Psoas muscle (tissue), 8 donors: ENCODE measurements around the gene UVSSA. TPM values are rescaled to one million over a fixed set of nuclear protein-coding genes. Genes with fewer than 3 reads are reported as not detected.

Experiments used
- ATAC-seq, 4 donors: fragments of 200-7000 bp; cut with Tn5 transposase; one replicate each; pipeline ENCODE4 v1.9.1; 2020; ENCODE audit warnings: moderate library complexity in 3 of 4, mild to moderate bottlenecking in 2 of 4
- DNase-seq, 2 donors: peaks; one replicate each; pipeline ENCODE4 v3.0.0-alpha.2; 2020
- H3K27ac ChIP-seq: fragments of 200-600 bp; one replicate; pipeline ENCODE4 v1.8.0; 2022
- H3K27me3 ChIP-seq, 3 donors: fragments of 200-600 bp in 1 of 3; one replicate each; pipeline versions ENCODE4 v1.6.1 to v1.8.0; 2013 to 2022; ENCODE audit warnings: low read length in 2 of 3, mild to moderate bottlenecking in 2 of 3, moderate library complexity in 1 of 3; ENCODE audit not compliant: insufficient read depth in 3 of 3
- H3K36me3 ChIP-seq, 2 donors: fragments of 200-600 bp in 1 of 2; one replicate each; pipeline versions ENCODE4 v1.6.1 to v1.8.0; 2013 to 2022; ENCODE audit warnings: low read depth in 1 of 2, mild to moderate bottlenecking in 1 of 2, moderate library complexity in 1 of 2; ENCODE audit not compliant: insufficient read depth in 1 of 2
- H3K4me1 ChIP-seq: fragments of 200-600 bp; one replicate; pipeline ENCODE4 v1.8.0; 2022
- H3K4me3 ChIP-seq: fragments of 200-600 bp; one replicate; pipeline ENCODE4 v1.8.0; 2022; ENCODE audit warnings: mild to moderate bottlenecking
- H3K9me3 ChIP-seq: fragments of 200-600 bp; one replicate; pipeline ENCODE4 v1.8.0; 2022
- WGBS, 3 donors: extraction: QIAGEN DNeasy Blood & Tissue Kit; methylation state at CpG; one replicate each; pipeline versions ENCODE4 v1.1.6 to v1.1.7; 2013; 5-methylcytosine and 5-hydroxymethylcytosine counted together
- intact Hi-C, 2 donors: fragments of 100-400 bp; cut with DNase I; formaldehyde crosslinking; loops; one replicate each; pipeline versions ENCODE4 v1.11.0 to v1.14.2; 2022
- polyA plus RNA-seq, 3 donors: library from polyadenylated mRNA; stranded (reverse); fragments of 200-250 nt; gene quantifications; one replicate each; pipeline ENCODE4 v1.2.3, GENCODE V29; 2013
- total RNA-seq, 4 donors: library from RNA; stranded (reverse); fragmentation: NEBNext Ultra II Directional in 2 of 4; extraction: Animal tissue kit (Norgen Biotek cat#: 25700) in 2 of 4; gene quantifications; one replicate each; pipeline versions ENCODE4 v1.2.1 to v1.2.4, GENCODE V29; 2021 to 2023
- TF ChIP-seq, protein P1 (sequence below): fragments of 200-600 bp; IDR thresholded peaks from one replicate; pipeline ENCODE4 v1.8.0; 2022; ENCODE audit warnings: antibody characterized with exemption
- donor health status: healthy with polysubstance abuse.
- donor health status: DM: no; HTN: no; CAD: no; lungs with moderate emphysema.
- donor health status: Bipolar disorder and iron deficiency.
- donor health status: healthy.
- donor health status: DM: yes; HTN: yes; CAD: no.
- donor health status: DM: no; HTN: no; CAD: no.
- donor health status: DM: no; HTN: no; CAD: no.
- donor health status: DM: yes; HTN: yes; CAD: no.

The UVSSA gene
- total and polyA plus RNA-seq, 7 donors: 1.9 to 9.4 (median 7.7) TPM

GRCh38 chr4:1409079-1409478, 62.1 kb downstream of the UVSSA start:
- Histone ChIP-seq H3K36me3 (no peaks in the 10 kb centered on the region), H3K4me1 (peaks cover 12% of the 10 kb centered on the region), H3K27me3 (peaks cover 5 to 96% (median 33%) of the 10 kb centered on the region in 3 donors), H3K9me3 (no peaks in the 10 kb centered on the region), H3K27ac (no peak overlapping the region), H3K4me3 (no peak overlapping the region)
- 25 to 33% (median 26%) methylated on average over 14 of the region's 14 CpGs for WGBS, 3 donors
- DNase-seq (no peak), ATAC-seq (no peak)
- TF ChIP-seq, protein P1, sequence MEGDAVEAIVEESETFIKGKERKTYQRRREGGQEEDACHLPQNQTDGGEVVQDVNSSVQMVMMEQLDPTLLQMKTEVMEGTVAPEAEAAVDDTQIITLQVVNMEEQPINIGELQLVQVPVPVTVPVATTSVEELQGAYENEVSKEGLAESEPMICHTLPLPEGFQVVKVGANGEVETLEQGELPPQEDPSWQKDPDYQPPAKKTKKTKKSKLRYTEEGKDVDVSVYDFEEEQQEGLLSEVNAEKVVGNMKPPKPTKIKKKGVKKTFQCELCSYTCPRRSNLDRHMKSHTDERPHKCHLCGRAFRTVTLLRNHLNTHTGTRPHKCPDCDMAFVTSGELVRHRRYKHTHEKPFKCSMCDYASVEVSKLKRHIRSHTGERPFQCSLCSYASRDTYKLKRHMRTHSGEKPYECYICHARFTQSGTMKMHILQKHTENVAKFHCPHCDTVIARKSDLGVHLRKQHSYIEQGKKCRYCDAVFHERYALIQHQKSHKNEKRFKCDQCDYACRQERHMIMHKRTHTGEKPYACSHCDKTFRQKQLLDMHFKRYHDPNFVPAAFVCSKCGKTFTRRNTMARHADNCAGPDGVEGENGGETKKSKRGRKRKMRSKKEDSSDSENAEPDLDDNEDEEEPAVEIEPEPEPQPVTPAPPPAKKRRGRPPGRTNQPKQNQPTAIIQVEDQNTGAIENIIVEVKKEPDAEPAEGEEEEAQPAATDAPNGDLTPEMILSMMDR: no peak
- intact Hi-C loops: no loop called here

DNA sequence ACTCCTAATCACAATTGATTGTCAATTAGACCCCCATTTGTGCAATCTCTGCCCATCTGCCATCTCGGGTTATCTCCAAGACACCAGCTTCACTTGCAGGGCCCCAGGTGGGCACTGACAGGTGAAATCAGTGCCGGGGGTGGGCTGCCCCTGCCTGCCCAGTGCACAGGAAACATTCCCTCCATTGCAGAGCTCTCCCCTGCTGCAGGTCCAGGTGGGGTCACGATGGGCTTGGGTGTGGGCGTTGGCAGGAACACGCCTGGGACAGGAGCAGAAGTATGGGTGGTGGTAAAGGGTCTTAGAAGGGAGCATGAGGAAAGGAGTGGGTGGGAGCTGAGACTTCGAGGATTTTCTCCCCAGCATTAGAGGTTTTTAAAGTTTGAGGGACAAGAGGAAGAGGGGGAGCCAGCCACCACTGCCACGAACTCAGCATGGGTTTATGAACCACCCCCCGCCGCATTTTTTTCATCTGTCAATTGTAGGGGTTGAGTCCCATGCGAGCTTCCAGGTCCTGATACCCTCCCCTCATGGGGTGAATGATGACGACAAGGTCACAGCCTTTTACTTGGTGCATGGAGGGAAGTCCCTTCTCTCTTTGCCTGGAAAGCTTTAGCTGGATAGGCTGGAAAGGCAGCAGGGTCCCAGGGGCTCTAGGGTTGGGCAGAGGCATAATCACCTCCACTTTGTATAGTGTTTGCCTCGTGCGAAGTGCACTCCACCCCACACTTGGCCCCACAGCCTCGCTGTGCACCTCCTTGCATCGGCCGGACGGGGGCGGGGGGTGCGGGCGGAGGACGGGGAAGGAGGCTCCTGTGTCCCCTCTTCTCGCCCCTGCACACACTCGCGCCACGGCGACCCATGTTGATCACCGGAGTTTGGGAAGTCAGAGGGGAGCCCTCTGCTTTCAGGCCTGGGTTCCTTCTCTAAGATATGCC, 62.8 kb downstream of the UVSSA start:
- WGBS, 3 donors: 39 to 44% (median 41%) methylated on average over 23 to 27 of the region's 27 CpGs

DNA sequence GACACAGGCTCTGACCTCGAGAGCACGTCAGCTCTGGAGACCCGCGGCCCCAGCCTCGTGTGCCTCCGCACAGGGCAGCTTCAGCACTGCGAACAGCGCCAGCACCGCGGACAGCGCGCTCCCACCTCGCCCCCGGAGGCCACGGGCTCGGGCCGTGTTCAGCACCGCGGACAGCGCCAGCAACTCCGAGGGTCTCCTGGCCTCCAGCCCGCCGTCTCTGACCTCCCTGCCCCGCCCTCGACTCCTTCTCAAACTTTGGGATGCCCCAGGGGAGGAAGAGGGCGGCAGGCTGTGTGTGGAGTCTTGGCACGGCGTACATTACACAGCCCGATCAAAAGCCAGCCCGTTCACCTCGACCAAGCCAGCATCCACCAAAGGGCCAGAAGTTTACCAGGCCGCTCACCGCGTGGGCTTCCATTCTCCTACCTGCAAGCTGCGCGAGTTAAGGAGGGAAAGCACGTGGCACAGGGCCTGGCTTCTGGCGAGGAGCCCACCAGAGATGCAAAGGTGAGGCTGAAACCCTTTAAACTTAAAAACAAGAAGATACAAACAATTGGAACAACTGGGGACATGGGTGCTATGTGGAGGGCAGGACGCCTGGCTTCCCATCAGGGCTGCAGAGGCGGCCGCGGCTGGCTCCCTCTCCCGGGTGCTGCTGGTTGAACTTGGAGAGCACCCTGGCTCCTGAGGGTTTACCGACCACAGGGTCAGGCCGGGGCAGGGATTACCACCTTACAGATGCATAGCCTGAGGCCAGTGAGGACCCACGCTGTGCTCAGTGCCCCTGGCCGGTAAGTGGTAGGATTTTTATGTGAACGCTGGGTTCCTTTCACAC, 63.7 kb downstream of the UVSSA start:
- intact Hi-C loops: no loop called here
- Histone ChIP-seq H3K36me3 (no peaks in the 10 kb centered on the region), H3K27ac (no peak overlapping the region), H3K9me3 (no peaks in the 10 kb centered on the region), H3K27me3 (peaks cover 2 to 92% (median 29%) of the 10 kb centered on the region in 3 donors), H3K4me3 (no peak overlapping the region), H3K4me1 (no peaks in the 10 kb centered on the region)
- TF ChIP-seq, protein P1: no peak
- ATAC-seq (no peak), DNase-seq (peak; percentile 43 to 55)
- 16 to 24% (median 21%) methylated on average over 39 to 48 of the region's 48 CpGs for WGBS, 3 donors

More for the DNA sequence above, 62.8 kb downstream of the UVSSA start:
- Histone ChIP-seq H3K4me1 (peaks cover 6% of the 10 kb centered on the region), H3K9me3 (no peaks in the 10 kb centered on the region), H3K27me3 (peaks cover 5 to 92% (median 31%) of the 10 kb centered on the region in 3 donors), H3K4me3 (no peak overlapping the region), H3K27ac (no peak overlapping the region), H3K36me3 (no peaks in the 10 kb centered on the region)
- ATAC-seq (no peak), DNase-seq (peak in 1 of 2 donors; percentile 48)
- TF ChIP-seq, protein P1: no peak
- intact Hi-C loops: no loop called here

GRCh38 chr4:1411436-1412375, 64.7 kb downstream of the UVSSA start:
- H3K27me3 ChIP-seq: peaks cover 0 to 92% (median 29%) of the 10 kb centered on the region in 3 donors
- ATAC-seq (no peak), DNase-seq (no peak)
- H3K9me3 ChIP-seq: no peaks in the 10 kb centered on the region
- 39 to 45% (median 40%) methylated on average over 17 of the region's 17 CpGs for WGBS, 3 donors
- no peak overlapping the region for H3K27ac ChIP-seq
- H3K4me1 ChIP-seq: no peaks in the 10 kb centered on the region
- H3K36me3 ChIP-seq: no peaks in the 10 kb centered on the region
- no peak overlapping the region for H3K4me3 ChIP-seq
- intact Hi-C loops: no loop called here
- TF ChIP-seq, protein P1: no peak
